Liver (tissue), 9 donors: ENCODE data around the gene CDC37. TPM values are rescaled to one million over a fixed set of nuclear protein-coding genes. Genes with fewer than 3 reads are reported as not detected.

Experiments
- DNase-seq: peaks from one replicate; pipeline ENCODE4 v3.0.0-alpha.2; 2017; ENCODE audit warnings: low spot score
- H3K27ac ChIP-seq, 2 donors: one replicate each; pipeline ENCODE4 v1.7.0; 2013; ENCODE audit warnings: inconsistent platforms in 2 of 2, low read length in 2 of 2, control low read depth in 1 of 2, low read depth in 1 of 2, mild to moderate bottlenecking in 1 of 2
- H3K27me3 ChIP-seq, 4 donors: one replicate each; pipeline versions ENCODE4 v1.6.1 to v1.7.0; 2013; ENCODE audit warnings: low read length in 3 of 4, inconsistent platforms in 1 of 4, mild to moderate bottlenecking in 1 of 4, moderate library complexity in 1 of 4; ENCODE audit not compliant: control insufficient read depth in 4 of 4, insufficient read depth in 4 of 4
- H3K36me3 ChIP-seq, 4 donors: one replicate each; pipeline versions ENCODE4 v1.6.1 to v1.7.0; 2013; ENCODE audit warnings: low read length in 3 of 4, mild to moderate bottlenecking in 3 of 4, low read depth in 1 of 4, moderate library complexity in 1 of 4; ENCODE audit not compliant: control insufficient read depth in 4 of 4, insufficient read depth in 3 of 4
- H3K4me1 ChIP-seq, 4 donors: one replicate each; pipeline versions ENCODE4 v1.6.1 to v1.7.0; 2013; ENCODE audit warnings: low read length in 3 of 4, mild to moderate bottlenecking in 3 of 4, moderate library complexity in 1 of 4; ENCODE audit not compliant: control insufficient read depth in 4 of 4, insufficient read depth in 4 of 4
- H3K4me3 ChIP-seq, 3 donors: one replicate each; pipeline versions ENCODE4 v1.6.1 to v1.7.0; 2013; ENCODE audit warnings: low read length in 3 of 3, control low read depth in 1 of 3, low read depth in 1 of 3, mild to moderate bottlenecking in 1 of 3
- H3K9ac ChIP-seq, 2 donors: one replicate each; pipeline ENCODE4 v1.7.0; 2013; ENCODE audit warnings: low read length in 2 of 2, mild to moderate bottlenecking in 2 of 2, moderate library complexity in 2 of 2, control low read depth in 1 of 2, low read depth in 1 of 2
- H3K9me3 ChIP-seq, 4 donors: one replicate each; pipeline versions ENCODE4 v1.6.1 to v1.7.0; 2013; ENCODE audit warnings: low read length in 3 of 4; ENCODE audit not compliant: control insufficient read depth in 4 of 4
- EGR1 ChIP-seq, 2 donors: IDR thresholded peaks; 2 replicates each; pipeline ENCODE4 v1.6.1; 2016 to 2018; ENCODE audit warnings: antibody characterized with exemption in 2 of 2, low read depth in 2 of 2
- FOXA2 ChIP-seq: IDR thresholded peaks from 2 replicates; pipeline ENCODE4 v1.6.1; 2016; ENCODE audit warnings: antibody characterized with exemption
- HNF4A ChIP-seq, 2 donors: conservative IDR thresholded peaks; 2 replicates each; pipeline ENCODE4 v1.6.1; 2016; ENCODE audit warnings: antibody characterized with exemption in 2 of 2, mild to moderate bottlenecking in 2 of 2
- HNF4G ChIP-seq: IDR thresholded peaks from 2 replicates; pipeline ENCODE4 v1.6.1; 2016; ENCODE audit warnings: antibody characterized with exemption
- NR2F2 ChIP-seq: IDR thresholded peaks from 2 replicates; pipeline ENCODE4 v1.6.1; 2016; ENCODE audit warnings: antibody characterized with exemption
- RAD21 ChIP-seq, 2 donors: IDR thresholded peaks; 2 replicates each; pipeline ENCODE4 v1.6.1; 2016; ENCODE audit warnings: antibody characterized with exemption in 2 of 2, mild to moderate bottlenecking in 2 of 2
- RXRA ChIP-seq, 2 donors: IDR thresholded peaks; 2 replicates each; pipeline ENCODE4 v1.6.1; 2017 to 2018; ENCODE audit warnings: antibody characterized with exemption in 2 of 2, mild to moderate bottlenecking in 1 of 2
- YY1 ChIP-seq: IDR thresholded peaks from 2 replicates; pipeline ENCODE4 v1.6.1; 2016; ENCODE audit warnings: antibody characterized with exemption, mild to moderate bottlenecking
- ZBTB33 ChIP-seq: IDR thresholded peaks from 2 replicates; pipeline ENCODE4 v1.6.1; 2016; ENCODE audit warnings: antibody characterized with exemption
- WGBS: extraction: QIAGEN DNeasy Blood & Tissue Kit; methylation state at CpG from one replicate; pipeline ENCODE4 v1.1.7; 2013; 5-methylcytosine and 5-hydroxymethylcytosine counted together
- polyA plus RNA-seq, 2 donors: library from polyadenylated mRNA; stranded (reverse) in 1 of 2; unstranded in 1 of 2; fragments of 200-250 nt in 1 of 2; fragments of >200 nt in 1 of 2; fragmentation: Nextera tagmentation in 1 of 2; extraction: Ambion mirVana in 1 of 2; gene quantifications; one replicate each; pipeline versions ENCODE4 v1.2.1 to v1.2.3, GENCODE V29; 2013 to 2015
- total RNA-seq, 2 donors: library from RNA; depleted of rRNA; stranded (reverse); fragments of >200 nt; gene quantifications; one replicate each; pipeline ENCODE4 v1.2.3, GENCODE V29; 2014
- TF ChIP-seq, protein P1 (sequence below): fragments of 150-350 bp; IDR thresholded peaks from 2 replicates; pipeline ENCODE4 v1.5.1; 2017; ENCODE audit warnings: improper control_type of control experiment, low read depth, low read length; ENCODE audit not compliant: missing input control
- donor health status: healthy.
- donor health status: healthy.
- donor health status: healthy.
- donor health status: healthy.
- donor health status: healthy.

The CDC37 gene
- total and polyA plus RNA-seq, 4 donors = 46.0 to 69.9 (median 56.8) TPM

- no peak overlapping the region for H3K27ac ChIP-seq
- no peaks in the 10 kb centered on the region for H3K36me3 ChIP-seq
- H3K27me3 ChIP-seq = no peaks in the 10 kb centered on the region
- H3K9ac ChIP-seq = no peak overlapping the region
- no peak for DNase-seq
- no peaks in the 10 kb centered on the region for H3K4me1 ChIP-seq
- TF ChIP-seq RAD21 (IDR thresholded peaks at IDR 0.05) (no peak), HNF4G (no peak), NR2F2 (no peak)
- TF ChIP-seq, protein P1, sequence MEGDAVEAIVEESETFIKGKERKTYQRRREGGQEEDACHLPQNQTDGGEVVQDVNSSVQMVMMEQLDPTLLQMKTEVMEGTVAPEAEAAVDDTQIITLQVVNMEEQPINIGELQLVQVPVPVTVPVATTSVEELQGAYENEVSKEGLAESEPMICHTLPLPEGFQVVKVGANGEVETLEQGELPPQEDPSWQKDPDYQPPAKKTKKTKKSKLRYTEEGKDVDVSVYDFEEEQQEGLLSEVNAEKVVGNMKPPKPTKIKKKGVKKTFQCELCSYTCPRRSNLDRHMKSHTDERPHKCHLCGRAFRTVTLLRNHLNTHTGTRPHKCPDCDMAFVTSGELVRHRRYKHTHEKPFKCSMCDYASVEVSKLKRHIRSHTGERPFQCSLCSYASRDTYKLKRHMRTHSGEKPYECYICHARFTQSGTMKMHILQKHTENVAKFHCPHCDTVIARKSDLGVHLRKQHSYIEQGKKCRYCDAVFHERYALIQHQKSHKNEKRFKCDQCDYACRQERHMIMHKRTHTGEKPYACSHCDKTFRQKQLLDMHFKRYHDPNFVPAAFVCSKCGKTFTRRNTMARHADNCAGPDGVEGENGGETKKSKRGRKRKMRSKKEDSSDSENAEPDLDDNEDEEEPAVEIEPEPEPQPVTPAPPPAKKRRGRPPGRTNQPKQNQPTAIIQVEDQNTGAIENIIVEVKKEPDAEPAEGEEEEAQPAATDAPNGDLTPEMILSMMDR = no peak
- no peaks in the 10 kb centered on the region for H3K9me3 ChIP-seq
- no peak overlapping the region for H3K4me3 ChIP-seq
- WGBS = 86% methylated on average over 14 of the region's 14 CpGs
Measured at GRCh38 chr19:10450191-10450852, 47.0 kb upstream of the CDC37 start.

DNA sequence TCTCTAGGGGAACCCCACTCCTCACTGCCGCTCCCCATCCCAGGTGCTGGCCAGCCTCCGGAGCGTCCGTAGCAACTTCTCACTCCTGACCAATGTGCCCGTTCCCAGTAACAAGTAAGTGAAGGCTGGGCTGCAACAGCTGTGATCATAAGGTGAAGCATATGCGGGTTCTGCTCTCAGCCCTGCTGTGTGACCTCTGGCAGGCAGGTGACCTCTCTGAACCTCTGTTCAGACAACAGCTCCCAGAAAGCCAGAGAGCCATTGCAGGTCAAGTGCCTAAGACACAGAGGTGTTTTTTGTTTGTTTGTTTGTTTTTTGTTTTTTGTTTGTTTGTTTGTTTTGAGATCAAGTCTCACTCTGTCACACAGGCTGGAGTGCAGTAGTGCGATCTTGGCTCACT lies 45.7 kb upstream of the CDC37 start:
- no peak for TF ChIP-seq HNF4G
- no peak for TF ChIP-seq YY1
- no peak for TF ChIP-seq HNF4A (conservative IDR thresholded peaks at IDR 0.05)
- no peak for TF ChIP-seq RXRA (IDR thresholded peaks at IDR 0.05)
- TF ChIP-seq, protein P1 = no peak
- no peak for TF ChIP-seq ZBTB33
- 94% methylated on average over 7 of the region's 7 CpGs for WGBS

GRCh38 chr19:10442698-10443097 lies 39.4 kb upstream of the CDC37 start:
- no peak overlapping the region for H3K27ac ChIP-seq

More for the DNA sequence above, 45.7 kb upstream of the CDC37 start:
- no peaks in the 10 kb centered on the region for H3K36me3 ChIP-seq
- no peak overlapping the region for H3K4me3 ChIP-seq
- no peaks in the 10 kb centered on the region for H3K27me3 ChIP-seq
- no peaks in the 10 kb centered on the region for H3K9me3 ChIP-seq
- DNase-seq = no peak
- H3K4me1 ChIP-seq = no peaks in the 10 kb centered on the region
- no peak overlapping the region for H3K9ac ChIP-seq
- no peak overlapping the region for H3K27ac ChIP-seq

More at GRCh38 chr19:10442698-10443097, 39.4 kb upstream of the CDC37 start:
- Histone ChIP-seq H3K9ac (no peak overlapping the region), H3K4me1 (no peaks in the 10 kb centered on the region), H3K4me3 (no peak overlapping the region), H3K36me3 (no peaks in the 10 kb centered on the region), H3K27me3 (no peaks in the 10 kb centered on the region), H3K9me3 (no peaks in the 10 kb centered on the region)
- WGBS = 94% methylated on average over 3 of the region's 3 CpGs
- TF ChIP-seq NR2F2 (no peak), FOXA2 (no peak), EGR1 (IDR thresholded peaks at IDR 0.05; ENCODE audit: low read depth in 2 of 2) (no peak)
- TF ChIP-seq, protein P1 = no peak
- no peak for DNase-seq
